ENCODE results near the gene TCHP. TPM values are rescaled to one million over a fixed set of nuclear protein-coding genes. Genes with fewer than 3 reads are reported as not detected.

The TCHP gene
- polyA plus RNA-seq, 1 donor from 2014 or later = 12.8 TPM

DNA sequence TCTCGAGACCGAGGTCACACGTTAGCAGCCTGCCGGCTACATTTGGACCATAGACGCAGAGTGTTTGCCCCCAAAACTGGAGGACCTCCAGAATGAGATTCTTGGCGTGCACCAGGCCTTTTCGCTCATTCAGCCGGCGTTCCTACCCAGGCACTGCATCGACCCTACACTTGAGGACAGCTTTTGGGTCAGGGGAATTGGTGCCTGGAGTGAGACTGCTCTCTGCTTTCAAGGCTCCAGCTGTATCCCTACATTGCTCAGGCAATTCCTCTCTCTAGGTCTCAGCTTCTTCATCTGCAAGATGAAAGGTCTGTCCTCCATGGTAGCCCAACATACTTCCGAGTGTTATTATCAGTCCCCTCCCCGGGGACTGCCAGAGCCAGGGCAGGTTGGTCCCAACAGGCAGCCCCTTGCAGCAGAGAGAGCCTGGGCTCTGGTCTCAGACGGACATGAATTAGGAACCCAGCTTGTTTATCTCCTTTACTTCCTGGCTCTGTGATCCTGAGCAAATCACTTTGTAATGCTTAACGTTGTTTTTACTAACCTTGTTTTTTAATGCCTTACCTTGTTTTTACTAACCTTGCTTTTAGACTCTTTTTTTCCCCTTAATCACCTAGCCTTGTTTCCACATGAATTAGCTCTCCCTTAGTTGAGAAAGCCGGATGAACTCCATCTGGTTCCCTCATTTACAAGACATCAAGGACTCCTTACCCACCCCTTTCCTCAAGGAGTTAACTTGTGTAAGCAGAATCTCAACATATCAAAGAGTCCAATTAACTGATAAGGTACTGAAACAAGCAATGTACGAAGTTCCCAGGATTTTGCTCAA, 892 bp downstream of the TCHP start:
- no peaks in the 10 kb centered on the region for H3K9me2 ChIP-seq (ENCODE audit: insufficient read depth, low read length)
- no peaks in the 10 kb centered on the region for H3K9me3 ChIP-seq (ENCODE audit: low read length)
- no peaks in the 10 kb centered on the region for H4K20me1 ChIP-seq (ENCODE audit: insufficient read depth)
- no peaks in the 10 kb centered on the region for H3K27me3 ChIP-seq (ENCODE audit: insufficient read depth, low read depth, low read length)
- no peak overlapping the region for H3K27ac ChIP-seq (ENCODE audit: low read length)
- peak overlapping the region; percentile 68 for H3K9ac ChIP-seq (ENCODE audit: low read length)
- no peaks in the 10 kb centered on the region for H3K79me2 ChIP-seq (replicated peaks; ENCODE audit: insufficient read depth, low read length)
- peak overlapping the region; percentile 85 for H2AFZ ChIP-seq (ENCODE audit: low read depth, low read length)
- H3K4me3 ChIP-seq (ENCODE audit: low read length) = peak overlapping the region; percentile 69
- no peaks in the 10 kb centered on the region for H3F3A ChIP-seq (ENCODE audit: insufficient read depth, low read length, poor library complexity, severe bottlenecking)
- TF ChIP-seq EZH2 (IDR thresholded peaks at IDR 0.05; ENCODE audit: borderline replicate concordance, insufficient read depth, low read length, poor library complexity, severe bottlenecking) = no peak
- TF ChIP-seq MXI1 (conservative IDR thresholded peaks at IDR 0.05; ENCODE audit: poor library complexity, severe bottlenecking) = no peak
- TF ChIP-seq EP300 (conservative IDR thresholded peaks at IDR 0.05; ENCODE audit: poor library complexity, severe bottlenecking) = no peak
- no peak for TF ChIP-seq RAD21 (conservative IDR thresholded peaks at IDR 0.05)
- TF ChIP-seq SMC3 (conservative IDR thresholded peaks at IDR 0.05; ENCODE audit: poor library complexity) = no peak
- TF ChIP-seq, protein P1, sequence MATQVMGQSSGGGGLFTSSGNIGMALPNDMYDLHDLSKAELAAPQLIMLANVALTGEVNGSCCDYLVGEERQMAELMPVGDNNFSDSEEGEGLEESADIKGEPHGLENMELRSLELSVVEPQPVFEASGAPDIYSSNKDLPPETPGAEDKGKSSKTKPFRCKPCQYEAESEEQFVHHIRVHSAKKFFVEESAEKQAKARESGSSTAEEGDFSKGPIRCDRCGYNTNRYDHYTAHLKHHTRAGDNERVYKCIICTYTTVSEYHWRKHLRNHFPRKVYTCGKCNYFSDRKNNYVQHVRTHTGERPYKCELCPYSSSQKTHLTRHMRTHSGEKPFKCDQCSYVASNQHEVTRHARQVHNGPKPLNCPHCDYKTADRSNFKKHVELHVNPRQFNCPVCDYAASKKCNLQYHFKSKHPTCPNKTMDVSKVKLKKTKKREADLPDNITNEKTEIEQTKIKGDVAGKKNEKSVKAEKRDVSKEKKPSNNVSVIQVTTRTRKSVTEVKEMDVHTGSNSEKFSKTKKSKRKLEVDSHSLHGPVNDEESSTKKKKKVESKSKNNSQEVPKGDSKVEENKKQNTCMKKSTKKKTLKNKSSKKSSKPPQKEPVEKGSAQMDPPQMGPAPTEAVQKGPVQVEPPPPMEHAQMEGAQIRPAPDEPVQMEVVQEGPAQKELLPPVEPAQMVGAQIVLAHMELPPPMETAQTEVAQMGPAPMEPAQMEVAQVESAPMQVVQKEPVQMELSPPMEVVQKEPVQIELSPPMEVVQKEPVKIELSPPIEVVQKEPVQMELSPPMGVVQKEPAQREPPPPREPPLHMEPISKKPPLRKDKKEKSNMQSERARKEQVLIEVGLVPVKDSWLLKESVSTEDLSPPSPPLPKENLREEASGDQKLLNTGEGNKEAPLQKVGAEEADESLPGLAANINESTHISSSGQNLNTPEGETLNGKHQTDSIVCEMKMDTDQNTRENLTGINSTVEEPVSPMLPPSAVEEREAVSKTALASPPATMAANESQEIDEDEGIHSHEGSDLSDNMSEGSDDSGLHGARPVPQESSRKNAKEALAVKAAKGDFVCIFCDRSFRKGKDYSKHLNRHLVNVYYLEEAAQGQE (IDR thresholded peaks at IDR 0.05; ENCODE audit: borderline replicate concordance) = no peak
- TF ChIP-seq POLR2AphosphoS5 (IDR thresholded peaks at IDR 0.05) = no peak
- peaks cover 2% of the 10 kb centered on the region for H3K36me3 ChIP-seq (ENCODE audit: insufficient read depth, low read length)
- peak overlapping the region; percentile 89 for H3K4me2 ChIP-seq (ENCODE audit: low read length)

GRCh38 chr12:109902891-109903418, 2.9 kb downstream of the TCHP start:
- Histone ChIP-seq H3K9me3 (ENCODE audit: low read length) (no peaks in the 10 kb centered on the region), H3K36me3 (ENCODE audit: insufficient read depth, low read length) (peaks cover 3% of the 10 kb centered on the region), H3K79me2 (replicated peaks; ENCODE audit: insufficient read depth, low read length) (no peaks in the 10 kb centered on the region), H2AFZ (ENCODE audit: low read depth, low read length) (no peak overlapping the region), H3F3A (ENCODE audit: insufficient read depth, low read length, poor library complexity, severe bottlenecking) (no peaks in the 10 kb centered on the region), H3K9me2 (ENCODE audit: insufficient read depth, low read length) (no peaks in the 10 kb centered on the region), H3K9ac (ENCODE audit: low read length) (no peak overlapping the region), H3K27ac (ENCODE audit: low read length) (no peak overlapping the region), H3K27me3 (ENCODE audit: insufficient read depth, low read depth, low read length) (no peaks in the 10 kb centered on the region), H3K4me2 (ENCODE audit: low read length) (no peak overlapping the region), H4K20me1 (ENCODE audit: insufficient read depth) (no peaks in the 10 kb centered on the region), H3K4me3 (ENCODE audit: low read length) (no peak overlapping the region)
- TF ChIP-seq RAD21 (conservative IDR thresholded peaks at IDR 0.05) (no peak), CTCF (IDR thresholded peaks at IDR 0.05; ENCODE audit: poor library complexity, severe bottlenecking) (no peak), TAF1 (IDR thresholded peaks at IDR 0.05; ENCODE audit: low read depth) (no peak), MXI1 (conservative IDR thresholded peaks at IDR 0.05; ENCODE audit: poor library complexity, severe bottlenecking) (no peak), POLR2AphosphoS5 (IDR thresholded peaks at IDR 0.05) (no peak), SMC3 (conservative IDR thresholded peaks at IDR 0.05; ENCODE audit: poor library complexity) (no peak), EP300 (conservative IDR thresholded peaks at IDR 0.05; ENCODE audit: poor library complexity, severe bottlenecking) (no peak)
- TF ChIP-seq, protein P1 (IDR thresholded peaks at IDR 0.05; ENCODE audit: borderline replicate concordance) = no peak
